GM21360 (cell line): ENCODE results near the gene SIMC1.
"Not testable (repeated sequence)": the region's sequence is repeated elsewhere in the genome, so short reads cannot be mapped to it uniquely, and the experiment has no call there.

Experiments used
- ATAC-seq: cut with Tn5 transposase; IDR thresholded peaks from one replicate; pipeline ENCODE4 v1.9.1; 2021; ENCODE audit warnings: mild to moderate bottlenecking, moderate library complexity; ENCODE audit not compliant: unreplicated experiment

Gene SIMC1

GRCh38 chr5:176290057-176290840, 52.0 kb downstream of the SIMC1 start:
- not testable (repeated sequence) for ATAC-seq

- ATAC-seq, result not testable (repeated sequence)
Observed at GRCh38 chr5:176305356-176305755, 67.1 kb downstream of the SIMC1 start.

GRCh38 chr5:176317534-176318374, 79.5 kb downstream of the SIMC1 start:
- ATAC-seq, result no peak

- no peak for ATAC-seq
Observed at GRCh38 chr5:176319827-176320554, 81.8 kb downstream of the SIMC1 start.

- ATAC-seq, result no peak
Observed at GRCh38 chr5:176320577-176320976, 82.4 kb downstream of the SIMC1 start.

GRCh38 chr5:176334031-176334770, 96.0 kb downstream of the SIMC1 start:
- ATAC-seq, result no peak

GRCh38 chr5:176337913-176338312, 99.7 kb downstream of the SIMC1 start:
- ATAC-seq, result no peak

- no peak for ATAC-seq
Observed at GRCh38 chr5:176339304-176339703, 101.1 kb downstream of the SIMC1 start.

GRCh38 chr5:176341325-176342157, 103.3 kb downstream of the SIMC1 start:
- no peak for ATAC-seq

GRCh38 chr5:176342158-176342483, 103.9 kb downstream of the SIMC1 start:
- ATAC-seq, result no peak

- no peak for ATAC-seq
Observed at GRCh38 chr5:176342766-176343458, 104.7 kb downstream of the SIMC1 start.

GRCh38 chr5:176350416-176350815, 112.2 kb downstream of the SIMC1 start:
- no peak for ATAC-seq

GRCh38 chr5:176352116-176352878, 114.1 kb downstream of the SIMC1 start:
- no peak for ATAC-seq

- no peak for ATAC-seq
Observed at GRCh38 chr5:176353533-176353932, 115.3 kb downstream of the SIMC1 start.

- ATAC-seq, result no peak
Observed at GRCh38 chr5:176355400-176356178, 117.4 kb downstream of the SIMC1 start.

GRCh38 chr5:176356179-176356566, 117.9 kb downstream of the SIMC1 start:
- no peak for ATAC-seq

GRCh38 chr5:176359658-176360057, 121.4 kb downstream of the SIMC1 start:
- no peak for ATAC-seq

- no peak for ATAC-seq
Observed at GRCh38 chr5:176360894-176361436, 122.7 kb downstream of the SIMC1 start.
